GM19193 (cell line): ENCODE results near the gene TMTC1.

Experiments
- POLR2A ChIP-seq: IDR thresholded peaks from 4 replicates; pipeline ENCODE4 v1.6.1; 2011; ENCODE audit not compliant: insufficient read depth, insufficient read length; ENCODE audit errors: extremely low read depth

The TMTC1 gene

GRCh38 chr12:29756741-29757390 is 26.9 kb downstream of the TMTC1 start:
- TF ChIP-seq POLR2A: no peak

GRCh38 chr12:29754235-29755189 is 29.2 kb downstream of the TMTC1 start:
- TF ChIP-seq POLR2A: no peak

DNA sequence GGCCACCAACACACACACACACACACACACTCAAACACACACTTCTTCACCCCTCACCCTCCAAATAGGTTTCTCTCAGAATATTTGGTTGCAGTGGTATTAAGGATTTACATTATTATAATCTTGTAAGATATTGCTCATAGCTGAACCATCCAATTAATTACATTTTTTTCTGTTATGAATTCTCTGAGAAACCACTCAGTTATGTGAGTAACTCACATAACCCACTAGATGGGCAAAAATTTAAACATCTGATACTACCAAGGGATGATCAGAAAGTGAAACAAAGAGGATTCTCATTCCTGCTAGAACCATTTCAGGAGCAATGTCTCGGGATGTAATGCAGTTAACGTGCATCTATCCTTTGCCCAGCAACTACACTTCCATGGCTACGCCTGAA is 31.6 kb downstream of the TMTC1 start:
- TF ChIP-seq POLR2A: no peak

- no peak for TF ChIP-seq POLR2A
Measured at GRCh38 chr12:29751676-29752075, 32.1 kb downstream of the TMTC1 start.

GRCh38 chr12:29750928-29751220 is 32.9 kb downstream of the TMTC1 start:
- TF ChIP-seq POLR2A: no peak

GRCh38 chr12:29750131-29750927 is 33.4 kb downstream of the TMTC1 start:
- no peak for TF ChIP-seq POLR2A

DNA sequence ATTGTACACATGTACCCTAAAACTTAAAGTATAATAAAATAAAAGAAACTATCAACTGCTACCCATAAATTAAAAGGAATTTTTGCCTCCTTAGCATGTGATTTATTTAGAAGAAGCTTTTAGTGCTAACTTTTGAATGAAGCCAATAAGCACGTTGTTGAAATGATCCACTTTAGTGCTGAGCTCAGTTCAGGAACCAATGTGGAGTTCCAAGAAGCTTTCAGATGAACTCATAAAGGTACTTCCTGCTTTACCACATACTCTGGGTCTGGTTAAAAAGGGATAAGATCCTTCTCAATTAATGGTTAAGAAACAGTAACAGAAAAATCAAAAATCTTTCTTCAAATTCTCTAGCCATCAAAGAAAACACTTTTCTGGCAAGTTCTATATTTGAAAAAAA is 39.4 kb downstream of the TMTC1 start:
- TF ChIP-seq POLR2A: no peak

GRCh38 chr12:29743801-29744200 is 39.9 kb downstream of the TMTC1 start:
- no peak for TF ChIP-seq POLR2A

DNA sequence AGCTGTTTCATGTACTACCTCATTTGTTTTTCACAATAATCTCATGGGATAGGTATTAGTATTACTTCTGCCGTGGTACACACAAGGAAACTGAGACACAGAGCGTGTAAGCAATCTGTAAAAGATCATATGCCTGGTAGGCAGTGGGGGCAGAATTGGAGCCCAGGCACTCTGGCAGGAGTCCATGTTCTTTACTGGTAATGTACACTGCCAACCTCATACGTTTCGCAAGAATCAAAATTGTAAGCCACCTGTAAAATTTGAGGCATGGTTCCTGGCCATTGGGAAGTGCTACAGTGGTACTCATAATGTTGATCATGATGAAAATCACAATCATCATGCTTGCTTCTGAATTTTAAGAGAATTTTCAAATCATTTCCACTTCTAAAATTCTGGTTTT is 40.7 kb downstream of the TMTC1 start:
- no peak for TF ChIP-seq POLR2A

DNA sequence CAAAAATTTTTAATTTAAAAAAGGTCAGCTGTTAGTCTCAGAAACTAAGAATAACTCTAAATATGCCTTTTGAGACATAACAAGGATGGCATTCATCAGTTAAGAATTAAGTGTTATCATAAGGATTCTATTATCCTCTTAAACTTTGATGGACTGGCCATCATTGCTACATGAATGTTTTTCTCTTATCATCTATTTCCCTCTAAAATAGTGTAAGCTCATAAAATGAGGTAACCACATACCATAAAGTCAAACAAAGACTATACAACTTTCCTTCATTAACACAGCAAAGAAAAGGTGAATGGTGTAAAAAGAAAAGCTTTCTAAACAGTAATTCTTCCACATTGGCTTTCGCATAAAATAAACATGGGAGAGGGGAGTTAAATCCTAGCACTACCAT is 41.1 kb downstream of the TMTC1 start:
- TF ChIP-seq POLR2A: no peak

DNA sequence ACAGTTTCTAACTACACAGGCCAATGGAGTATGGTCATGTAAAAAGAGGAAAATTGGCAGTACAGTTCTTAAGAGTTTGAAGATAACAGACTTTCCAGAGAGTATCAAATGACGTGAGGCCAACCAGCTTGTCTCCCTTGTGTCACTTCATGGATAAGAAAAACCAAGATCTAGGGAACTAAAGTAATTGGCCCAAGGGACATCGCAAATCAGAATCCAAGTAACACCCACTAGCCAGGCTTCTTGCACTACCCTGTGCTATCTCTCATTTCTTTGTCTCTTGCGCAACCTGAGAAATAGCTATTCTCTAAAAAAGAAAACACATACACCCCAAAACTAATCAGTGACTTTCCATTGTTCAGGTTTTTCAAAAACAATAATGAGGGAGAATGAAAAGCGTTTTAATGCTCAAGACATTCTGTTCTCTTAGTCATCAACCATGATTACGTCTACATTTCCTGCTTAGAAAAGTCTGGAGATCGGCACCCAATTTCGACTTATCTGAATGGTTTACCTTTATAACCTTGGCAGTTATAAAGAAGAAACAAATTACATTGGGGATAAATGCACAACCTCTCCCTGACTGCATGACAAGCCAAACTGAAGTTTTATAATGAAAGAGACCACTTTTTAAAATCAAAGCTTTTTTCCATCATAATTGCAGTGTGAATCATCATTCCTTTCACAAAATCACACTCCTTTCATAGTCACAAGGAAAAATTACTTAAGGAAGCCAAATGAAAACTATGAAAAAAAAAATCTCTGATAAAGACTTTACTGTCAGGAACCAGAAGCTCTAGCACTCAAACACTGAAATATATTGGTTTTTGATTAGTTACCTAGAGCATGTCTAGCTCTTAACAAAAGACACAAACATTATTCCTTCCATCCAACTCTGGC is 42.1 kb downstream of the TMTC1 start:
- TF ChIP-seq POLR2A: no peak

DNA sequence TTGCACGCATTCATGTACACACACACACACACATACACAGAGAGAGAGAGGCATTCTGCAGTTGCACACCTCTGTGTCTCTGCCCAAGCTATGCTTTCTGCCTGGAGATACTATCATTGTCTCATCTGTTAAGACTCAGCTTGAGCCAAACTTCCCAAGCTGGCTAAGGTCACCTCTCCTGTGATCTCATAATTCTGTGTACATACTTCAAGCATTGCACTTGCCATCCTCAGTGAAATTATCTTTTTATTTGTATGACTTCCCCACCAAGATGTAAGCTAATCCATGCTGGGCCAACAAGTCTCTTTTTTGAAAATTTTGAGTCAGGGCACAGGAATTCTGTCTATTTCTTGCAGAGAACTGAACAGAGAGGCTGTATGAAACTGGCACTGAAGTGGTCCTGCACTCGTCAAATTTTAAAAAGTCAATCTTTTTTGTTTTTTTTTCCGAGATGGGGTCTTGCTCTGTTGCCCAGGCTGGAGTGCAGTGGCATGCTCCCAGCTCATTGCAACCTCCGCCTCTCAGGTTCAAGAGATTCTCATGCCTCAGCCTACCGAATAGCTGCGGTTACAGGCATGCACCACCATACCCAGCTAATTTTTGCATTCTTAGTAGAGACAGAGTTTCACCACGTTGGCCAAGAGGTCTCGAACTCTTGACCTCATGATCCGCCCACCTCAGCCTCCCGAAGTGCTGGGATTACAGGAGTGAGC is 44.3 kb downstream of the TMTC1 start:
- no peak for TF ChIP-seq POLR2A

- no peak for TF ChIP-seq POLR2A
Measured at GRCh38 chr12:29738365-29738764, 45.4 kb downstream of the TMTC1 start.

DNA sequence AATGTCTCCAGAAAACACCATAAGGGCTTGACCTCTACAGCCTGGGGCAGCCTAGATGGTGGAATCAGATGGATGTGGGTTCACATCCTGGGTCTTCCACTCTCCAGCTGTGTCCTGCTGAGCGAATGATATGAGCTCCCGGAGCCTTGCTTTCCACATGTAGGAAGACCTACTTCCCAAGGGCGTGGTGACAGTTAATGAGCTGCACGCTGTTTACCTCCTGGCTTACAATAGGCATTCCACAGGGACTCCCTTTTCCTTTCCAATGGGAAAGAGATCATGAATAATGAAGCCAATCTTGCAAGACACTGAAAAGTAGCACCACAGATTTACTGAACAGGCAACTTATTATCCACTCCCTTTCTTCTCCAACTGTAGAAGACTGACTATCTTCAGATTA is 46.1 kb downstream of the TMTC1 start:
- no peak for TF ChIP-seq POLR2A
